HepG2 (cell line): ENCODE data around the gene EIF5. TPM values are rescaled to one million over a fixed set of nuclear protein-coding genes. Genes with fewer than 3 reads are reported as not detected.

ENCODE experiments used
- FOXA1 ChIP-seq, 2 experiments: fragments of 450-650 bp in 1 of 2; sonication (generic) in 1 of 2; formaldehyde crosslinking in 1 of 2; IDR thresholded peaks; 2 replicates each; pipeline versions ENCODE4 v1.4.0 to v1.6.1; 2016 to 2020; ENCODE audit warnings: missing genetic modification reagents in 1 of 2
- KAT2B ChIP-seq: fragments of 150-350 bp; IDR thresholded peaks from 2 replicates; pipeline ENCODE4 v1.6.1; 2014; ENCODE audit warnings: low read depth, low read length, borderline replicate concordance
- MEF2D ChIP-seq: sonication (generic); formaldehyde crosslinking; IDR thresholded peaks from 2 replicates; pipeline ENCODE4 v1.5.1; 2020; ENCODE audit warnings: mild to moderate bottlenecking, missing genetic modification reagents
- PHF21A ChIP-seq: sonication (generic); formaldehyde crosslinking; IDR thresholded peaks from 2 replicates; pipeline ENCODE4 v1.5.0; 2020; ENCODE audit warnings: mild to moderate bottlenecking, missing genetic modification reagents
- POLR2AphosphoS5 ChIP-seq: IDR thresholded peaks from 2 replicates; pipeline ENCODE4 v1.6.1; 2012; ENCODE audit warnings: low read depth, low read length
- PPARG ChIP-seq: conservative IDR thresholded peaks from 2 replicates; pipeline ENCODE4 v1.6.1; 2016; ENCODE audit warnings: missing biosample characterization, missing genetic modification reagents
- RCOR2 ChIP-seq: IDR thresholded peaks from 2 replicates; pipeline ENCODE4 v1.6.1; 2016; ENCODE audit warnings: missing biosample characterization, missing genetic modification reagents
- RXRB ChIP-seq: IDR thresholded peaks from 2 replicates; pipeline ENCODE4 v1.6.1; 2016; ENCODE audit warnings: borderline replicate concordance, missing genetic modification reagents, missing compliant biosample characterization
- SMARCE1 ChIP-seq: fragments of 450-650 bp; IDR thresholded peaks from 2 replicates; pipeline ENCODE4 v1.6.1; 2017; ENCODE audit warnings: borderline replicate concordance
- SNRNP70 ChIP-seq: fragments of 200-400 bp; formaldehyde crosslinking; IDR thresholded peaks from 2 replicates; pipeline ENCODE4 v1.6.1; 2017; ENCODE audit warnings: mild to moderate bottlenecking, low read depth, low read length, moderate library complexity
- SRF ChIP-seq: IDR thresholded peaks from 2 replicates; pipeline ENCODE4 v1.6.1; 2011; ENCODE audit warnings: mild to moderate bottlenecking, low read depth, low read length, moderate library complexity
- THYN1 ChIP-seq: sonication (generic); formaldehyde crosslinking; IDR thresholded peaks from 2 replicates; pipeline ENCODE4 v1.8.1; 2023; ENCODE audit warnings: low read depth, mild to moderate bottlenecking, moderate library complexity, missing genetic modification reagents, borderline replicate concordance
- WIZ ChIP-seq: sonication (generic); formaldehyde crosslinking; IDR thresholded peaks from 2 replicates; pipeline ENCODE4 v1.5.1; 2020; ENCODE audit warnings: mild to moderate bottlenecking, missing genetic modification reagents
- ZMYM4 ChIP-seq: sonication (generic); formaldehyde crosslinking; IDR thresholded peaks from 2 replicates; pipeline ENCODE4 v1.8.1; 2023; ENCODE audit warnings: mild to moderate bottlenecking, missing genetic modification reagents
- ZNF12 ChIP-seq: sonication (generic); formaldehyde crosslinking; IDR thresholded peaks from 2 replicates; pipeline ENCODE4 v1.5.0; 2020; ENCODE audit warnings: missing genetic modification reagents
- ZNF350 ChIP-seq: sonication (generic); formaldehyde crosslinking; IDR thresholded peaks from 2 replicates; pipeline ENCODE4 v1.4.0; 2020; ENCODE audit warnings: mild to moderate bottlenecking, low read depth, missing genetic modification reagents, borderline replicate concordance
- ZNF431 ChIP-seq: sonication (generic); formaldehyde crosslinking; IDR thresholded peaks from 2 replicates; pipeline ENCODE4 v1.9.0; 2022; ENCODE audit warnings: missing genetic modification reagents, low read depth, mild to moderate bottlenecking, borderline replicate concordance
- ZNF570 ChIP-seq: sonication (generic); formaldehyde crosslinking; IDR thresholded peaks from 2 replicates; pipeline ENCODE4 v1.4.0; 2020; ENCODE audit warnings: mild to moderate bottlenecking, missing genetic modification reagents, borderline replicate concordance
- ZNF749 ChIP-seq: sonication (generic); formaldehyde crosslinking; IDR thresholded peaks from 2 replicates; pipeline ENCODE4 v1.8.0; 2022; ENCODE audit warnings: mild to moderate bottlenecking, missing genetic modification reagents, moderate library complexity, borderline replicate concordance
- ZZZ3 ChIP-seq: sonication (generic); formaldehyde crosslinking; IDR thresholded peaks from 2 replicates; pipeline ENCODE4 v1.4.0; 2020; ENCODE audit warnings: missing genetic modification reagents, mild to moderate bottlenecking, borderline replicate concordance
- polyA plus RNA-seq, 8 experiments: library from polyadenylated mRNA; depleted of rRNA in 3 of 8; stranded (reverse) in 7 of 8; unstranded in 1 of 8; fragments of >200 nt; fragmentation: Illumina TruSeq in 4 of 8; extraction: Trizol in 4 of 8; gene quantifications; 2 replicates each; pipeline versions ENCODE4 v1.2.1 to v1.2.3, GENCODE V29; 2011 to 2016; ENCODE audit warnings: low read depth in 4 of 8, missing spikeins in 1 of 8, mixed read lengths in 1 of 8; ENCODE audit not compliant: insufficient read depth in 1 of 8
- total RNA-seq, 5 experiments: library from RNA; depleted of rRNA; stranded (reverse); fragments of >200 nt; fragmentation: Illumina TruSeq; extraction: Trizol; gene quantifications; 2 replicates each; pipeline ENCODE4 v1.2.3, GENCODE V29; 2016; ENCODE audit warnings: low read depth in 1 of 5
- TF ChIP-seq, protein P1 (sequence below): sonication (generic); formaldehyde crosslinking; IDR thresholded peaks from 2 replicates; pipeline ENCODE4 v1.5.1; 2020; ENCODE audit warnings: mild to moderate bottlenecking, moderate library complexity, missing genetic modification reagents
- TF ChIP-seq, protein P2 (sequence below): sonication (generic); formaldehyde crosslinking; IDR thresholded peaks from 2 replicates; pipeline ENCODE4 v1.8.0; 2022; ENCODE audit warnings: missing genetic modification reagents, mild to moderate bottlenecking, inconsistent platforms, borderline replicate concordance
- TF ChIP-seq, protein P3 (sequence below): sonication (generic); formaldehyde crosslinking; IDR thresholded peaks from 2 replicates; pipeline ENCODE4 v1.4.0; 2020; ENCODE audit warnings: missing genetic modification reagents

The EIF5 gene
- total and polyA plus RNA-seq, 2 of the 13 experiments (the other 11 are each of a cell fraction or from before 2014, with no cell fraction given): 189 to 281 TPM

DNA sequence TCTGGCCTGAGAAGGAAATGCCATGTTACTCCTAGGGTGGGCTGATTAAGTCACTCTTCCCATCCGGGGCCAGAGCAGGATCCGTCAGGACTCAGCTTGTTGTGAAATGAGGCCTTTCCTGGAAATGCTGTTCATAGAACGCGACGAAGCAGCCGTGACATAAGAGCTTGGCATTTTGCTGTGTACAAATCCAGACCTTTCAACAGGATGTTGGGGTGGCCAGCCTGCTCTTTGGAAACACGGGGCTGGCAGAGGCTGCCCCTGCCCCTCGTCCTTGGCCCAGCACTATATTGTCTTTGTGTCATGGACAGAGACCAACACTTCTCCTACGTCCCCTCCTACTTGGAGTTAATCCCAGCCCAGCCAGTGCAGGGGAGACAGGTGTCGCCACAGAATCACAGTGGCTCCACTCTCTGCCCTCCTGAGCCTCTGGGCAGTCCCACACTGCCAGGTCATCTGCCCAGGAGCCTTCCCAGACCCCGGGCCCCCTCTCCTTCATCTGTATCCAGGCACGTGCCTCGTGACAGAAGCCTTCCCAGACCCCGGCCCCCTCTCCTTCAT is 18.6 kb upstream of the EIF5 start (continued):
- TF ChIP-seq, protein P1, sequence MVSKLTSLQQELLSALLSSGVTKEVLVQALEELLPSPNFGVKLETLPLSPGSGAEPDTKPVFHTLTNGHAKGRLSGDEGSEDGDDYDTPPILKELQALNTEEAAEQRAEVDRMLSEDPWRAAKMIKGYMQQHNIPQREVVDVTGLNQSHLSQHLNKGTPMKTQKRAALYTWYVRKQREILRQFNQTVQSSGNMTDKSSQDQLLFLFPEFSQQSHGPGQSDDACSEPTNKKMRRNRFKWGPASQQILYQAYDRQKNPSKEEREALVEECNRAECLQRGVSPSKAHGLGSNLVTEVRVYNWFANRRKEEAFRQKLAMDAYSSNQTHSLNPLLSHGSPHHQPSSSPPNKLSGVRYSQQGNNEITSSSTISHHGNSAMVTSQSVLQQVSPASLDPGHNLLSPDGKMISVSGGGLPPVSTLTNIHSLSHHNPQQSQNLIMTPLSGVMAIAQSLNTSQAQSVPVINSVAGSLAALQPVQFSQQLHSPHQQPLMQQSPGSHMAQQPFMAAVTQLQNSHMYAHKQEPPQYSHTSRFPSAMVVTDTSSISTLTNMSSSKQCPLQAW (CRISPR knock-in tag): no peak; the same call in 1 of the 2 replicates
- TF ChIP-seq WIZ (CRISPR knock-in tag): no peak
- TF ChIP-seq ZMYM4: no peak
- TF ChIP-seq, protein P2, sequence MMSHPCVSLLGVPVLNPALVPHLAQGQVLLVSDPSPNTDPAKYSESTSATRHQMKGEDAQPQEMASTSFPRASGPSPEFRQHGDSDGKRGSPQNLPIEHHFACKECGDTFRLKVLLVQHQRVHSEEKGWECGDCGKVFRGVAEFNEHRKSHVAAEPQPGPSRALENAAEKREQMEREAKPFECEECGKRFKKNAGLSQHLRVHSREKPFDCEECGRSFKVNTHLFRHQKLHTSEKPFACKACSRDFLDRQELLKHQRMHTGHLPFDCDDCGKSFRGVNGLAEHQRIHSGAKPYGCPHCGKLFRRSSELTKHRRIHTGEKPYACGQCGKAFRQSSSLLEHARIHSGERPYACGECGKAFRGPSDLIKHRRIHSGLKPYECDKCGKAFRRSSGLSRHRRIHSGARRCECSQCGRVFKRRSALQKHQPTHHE: 0 out of 2 replicates have a peak, but pooled peaks have one; percentile 46
- TF ChIP-seq KAT2B: no peak
- no peak for TF ChIP-seq THYN1
- no peak for TF ChIP-seq FOXA1 (IDR thresholded peaks at IDR 0.05)
- TF ChIP-seq FOXA1 (CRISPR knock-in tag; IDR thresholded peaks at IDR 0.05): peak; percentile 81
- TF ChIP-seq ZNF749 (CRISPR knock-in tag): no peak
- peak; percentile 69 for TF ChIP-seq PHF21A (CRISPR knock-in tag)
- no peak for TF ChIP-seq ZZZ3
- TF ChIP-seq ZNF12 (CRISPR knock-in tag): no peak
- TF ChIP-seq ZNF350 (CRISPR knock-in tag): peak; percentile 34; the same call in 1 of the 2 replicates
- TF ChIP-seq RXRB (CRISPR knock-in tag): peak; percentile 70
- peak; percentile 29; the same call in 1 of the 2 replicates for TF ChIP-seq RCOR2 (CRISPR knock-in tag)
- TF ChIP-seq SMARCE1: no peak
- TF ChIP-seq SRF: no peak
- no peak for TF ChIP-seq POLR2AphosphoS5
- TF ChIP-seq ZNF570 (CRISPR knock-in tag): no peak
- no peak for TF ChIP-seq PPARG (CRISPR knock-in tag)
- TF ChIP-seq, protein P3, sequence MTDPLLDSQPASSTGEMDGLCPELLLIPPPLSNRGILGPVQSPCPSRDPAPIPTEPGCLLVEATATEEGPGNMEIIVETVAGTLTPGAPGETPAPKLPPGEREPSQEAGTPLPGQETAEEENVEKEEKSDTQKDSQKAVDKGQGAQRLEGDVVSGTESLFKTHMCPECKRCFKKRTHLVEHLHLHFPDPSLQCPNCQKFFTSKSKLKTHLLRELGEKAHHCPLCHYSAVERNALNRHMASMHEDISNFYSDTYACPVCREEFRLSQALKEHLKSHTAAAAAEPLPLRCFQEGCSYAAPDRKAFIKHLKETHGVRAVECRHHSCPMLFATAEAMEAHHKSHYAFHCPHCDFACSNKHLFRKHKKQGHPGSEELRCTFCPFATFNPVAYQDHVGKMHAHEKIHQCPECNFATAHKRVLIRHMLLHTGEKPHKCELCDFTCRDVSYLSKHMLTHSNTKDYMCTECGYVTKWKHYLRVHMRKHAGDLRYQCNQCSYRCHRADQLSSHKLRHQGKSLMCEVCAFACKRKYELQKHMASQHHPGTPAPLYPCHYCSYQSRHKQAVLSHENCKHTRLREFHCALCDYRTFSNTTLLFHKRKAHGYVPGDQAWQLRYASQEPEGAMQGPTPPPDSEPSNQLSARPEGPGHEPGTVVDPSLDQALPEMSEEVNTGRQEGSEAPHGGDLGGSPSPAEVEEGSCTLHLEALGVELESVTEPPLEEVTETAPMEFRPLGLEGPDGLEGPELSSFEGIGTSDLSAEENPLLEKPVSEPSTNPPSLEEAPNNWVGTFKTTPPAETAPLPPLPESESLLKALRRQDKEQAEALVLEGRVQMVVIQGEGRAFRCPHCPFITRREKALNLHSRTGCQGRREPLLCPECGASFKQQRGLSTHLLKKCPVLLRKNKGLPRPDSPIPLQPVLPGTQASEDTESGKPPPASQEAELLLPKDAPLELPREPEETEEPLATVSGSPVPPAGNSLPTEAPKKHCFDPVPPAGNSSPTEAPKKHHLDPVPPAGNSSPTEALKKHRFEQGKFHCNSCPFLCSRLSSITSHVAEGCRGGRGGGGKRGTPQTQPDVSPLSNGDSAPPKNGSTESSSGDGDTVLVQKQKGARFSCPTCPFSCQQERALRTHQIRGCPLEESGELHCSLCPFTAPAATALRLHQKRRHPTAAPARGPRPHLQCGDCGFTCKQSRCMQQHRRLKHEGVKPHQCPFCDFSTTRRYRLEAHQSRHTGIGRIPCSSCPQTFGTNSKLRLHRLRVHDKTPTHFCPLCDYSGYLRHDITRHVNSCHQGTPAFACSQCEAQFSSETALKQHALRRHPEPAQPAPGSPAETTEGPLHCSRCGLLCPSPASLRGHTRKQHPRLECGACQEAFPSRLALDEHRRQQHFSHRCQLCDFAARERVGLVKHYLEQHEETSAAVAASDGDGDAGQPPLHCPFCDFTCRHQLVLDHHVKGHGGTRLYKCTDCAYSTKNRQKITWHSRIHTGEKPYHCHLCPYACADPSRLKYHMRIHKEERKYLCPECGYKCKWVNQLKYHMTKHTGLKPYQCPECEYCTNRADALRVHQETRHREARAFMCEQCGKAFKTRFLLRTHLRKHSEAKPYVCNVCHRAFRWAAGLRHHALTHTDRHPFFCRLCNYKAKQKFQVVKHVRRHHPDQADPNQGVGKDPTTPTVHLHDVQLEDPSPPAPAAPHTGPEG: no peak
- no peak for TF ChIP-seq ZNF431
- TF ChIP-seq MEF2D: no peak
- TF ChIP-seq SNRNP70: no peak
